CD4-positive, alpha-beta T cell treated with Interleukin-4 for 1 hour (primary cell): Measurements from ENCODE around the gene TTC23.

Source experiments
- DNase-seq, 2 donors: peaks; one replicate each; pipeline ENCODE4 v3.0.0-alpha.2; 2020 to 2022

The TTC23 gene

GRCh38 chr15:99163271-99164062, 85.9 kb downstream of the TTC23 start:
- DNase-seq, result no peak

GRCh38 chr15:99158626-99159412, 90.6 kb downstream of the TTC23 start:
- no peak for DNase-seq

GRCh38 chr15:99157456-99157855, 91.9 kb downstream of the TTC23 start:
- no peak for DNase-seq

- DNase-seq, result no peak
Observed at GRCh38 chr15:99155961-99156443, 93.4 kb downstream of the TTC23 start.

- no peak for DNase-seq
Observed at GRCh38 chr15:99154271-99154670, 95.1 kb downstream of the TTC23 start.

GRCh38 chr15:99153026-99153535, 96.3 kb downstream of the TTC23 start:
- DNase-seq, result no peak

GRCh38 chr15:99151156-99151555, 98.2 kb downstream of the TTC23 start:
- DNase-seq, result no peak

GRCh38 chr15:99149366-99149765, 100.0 kb downstream of the TTC23 start:
- DNase-seq, result no peak

GRCh38 chr15:99148851-99149276, 100.5 kb downstream of the TTC23 start:
- no peak for DNase-seq

- DNase-seq, result no peak
Observed at GRCh38 chr15:99146661-99147060, 102.7 kb downstream of the TTC23 start.

- no peak for DNase-seq
Observed at GRCh38 chr15:99145778-99146177, 103.6 kb downstream of the TTC23 start.

- no peak for DNase-seq
Observed at GRCh38 chr15:99145005-99145404, 104.4 kb downstream of the TTC23 start.

GRCh38 chr15:99143655-99144610, 105.4 kb downstream of the TTC23 start:
- no peak for DNase-seq

- no peak for DNase-seq
Observed at GRCh38 chr15:99143242-99143641, 106.1 kb downstream of the TTC23 start.

GRCh38 chr15:99142562-99142961, 106.8 kb downstream of the TTC23 start:
- DNase-seq, result no peak

- no peak for DNase-seq
Observed at GRCh38 chr15:99141943-99142342, 107.4 kb downstream of the TTC23 start.

- DNase-seq, result no peak
Observed at GRCh38 chr15:99140590-99140989, 108.8 kb downstream of the TTC23 start.

- DNase-seq, result no peak
Observed at GRCh38 chr15:99139276-99139675, 110.1 kb downstream of the TTC23 start.

- no peak for DNase-seq
Observed at GRCh38 chr15:99138491-99138982, 110.8 kb downstream of the TTC23 start.

GRCh38 chr15:99137877-99138276, 111.5 kb downstream of the TTC23 start:
- DNase-seq, result no peak

GRCh38 chr15:99137111-99137546, 112.3 kb downstream of the TTC23 start:
- no peak for DNase-seq

- no peak for DNase-seq
Observed at GRCh38 chr15:99135194-99135593, 114.2 kb downstream of the TTC23 start.
